BLaER1 treated with 17β-estradiol and CSF1 and Interleukin-3, amounts not matched to agents 10 nM and 100 nM (cell line): Measurements from ENCODE around the gene COPE.
"Not testable (repeated sequence)": the region's sequence is repeated elsewhere in the genome, so short reads cannot be mapped to it uniquely, and the experiment has no call there.

Experiments
- H3K27ac ChIP-seq, 11 experiments: shearing (Covaris generic); formaldehyde crosslinking; 2 replicates each; pipeline ENCODE4 v1.8.1; 2022
- H3K27me3 ChIP-seq, 11 experiments: shearing (Covaris generic); formaldehyde crosslinking; 2 replicates each; pipeline ENCODE4 v1.8.1; 2022
- H3K36me3 ChIP-seq, 11 experiments: shearing (Covaris generic); formaldehyde crosslinking; 2 replicates each; pipeline ENCODE4 v1.8.1; 2022
- H3K4me1 ChIP-seq, 10 experiments: shearing (Covaris generic); formaldehyde crosslinking; 2 replicates each; pipeline ENCODE4 v1.8.1; 2022
- H3K4me2 ChIP-seq, 11 experiments: shearing (Covaris generic); formaldehyde crosslinking; 2 replicates each; pipeline ENCODE4 v1.8.1; 2022
- H3K4me3 ChIP-seq, 10 experiments: shearing (Covaris generic); formaldehyde crosslinking; 2 replicates each; pipeline ENCODE4 v1.8.1; 2022
- H3K9ac ChIP-seq, 11 experiments: shearing (Covaris generic); formaldehyde crosslinking; 2 replicates each; pipeline ENCODE4 v1.8.1; 2022
- H3K9me3 ChIP-seq, 11 experiments: shearing (Covaris generic); formaldehyde crosslinking; replicated peaks in 1 of 11; 2 replicates each; pipeline ENCODE4 v1.8.1; 2022
- H4K20me1 ChIP-seq, 11 experiments: shearing (Covaris generic); formaldehyde crosslinking; 2 replicates each; pipeline ENCODE4 v1.8.1; 2022
- Cebpa-rat ChIP-seq, 11 experiments: shearing (Covaris generic); IDR thresholded peaks; 2 replicates each; pipeline ENCODE4 v1.8.1; 2022

The COPE gene

DNA sequence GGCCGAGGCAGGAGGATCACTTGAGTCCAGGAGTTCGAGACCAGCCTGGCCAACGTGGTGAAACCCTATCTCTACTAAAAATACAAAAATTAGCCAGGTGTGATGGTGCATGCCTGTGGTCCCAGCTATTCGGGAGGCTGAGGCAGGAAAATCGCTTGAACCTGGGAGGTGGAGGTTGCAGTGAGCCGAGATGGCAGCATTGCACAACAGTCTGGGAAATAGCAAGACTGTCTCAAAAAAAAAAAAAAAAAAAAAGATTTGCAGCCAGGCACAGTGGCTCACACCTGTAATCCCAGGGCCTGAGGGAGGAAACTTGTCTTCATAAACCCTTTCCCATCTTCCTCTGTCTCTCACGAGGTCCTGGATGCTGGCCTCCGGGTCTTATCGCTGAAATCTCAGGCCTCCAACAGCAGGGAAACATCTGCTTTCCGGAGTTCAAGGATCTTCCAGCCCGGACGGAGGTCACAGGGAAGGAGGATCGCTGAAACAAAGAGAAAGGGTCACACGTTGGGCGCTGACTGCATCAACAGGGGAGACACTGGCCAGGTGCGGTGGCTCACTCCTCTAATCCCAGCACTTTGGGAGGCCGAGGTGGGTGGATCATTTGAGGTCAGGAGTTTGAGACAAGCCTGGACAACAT, 33.3 kb upstream of the COPE start:
- H3K27ac ChIP-seq, H3K27me3 ChIP-seq, H3K9ac ChIP-seq, H3K4me2 ChIP-seq, H4K20me1 ChIP-seq, H3K9me3 ChIP-seq, H3K4me3 ChIP-seq: not testable (repeated sequence)
- Histone ChIP-seq H3K4me1 (peaks cover 0 to 15% (median 1%) of the 10 kb centered on the region in 10 experiments; a peak in 8 of 20 replicates), H3K36me3 (peaks cover 0 to 18% (median 0%) of the 10 kb centered on the region in 11 experiments; a peak in 4 of 22 replicates)
- TF ChIP-seq Cebpa-rat (IDR thresholded peaks at IDR 0.05) = 0 out of 22 replicates have a peak, but pooled peaks of 1 of the 11 experiments have one; percentile 30

GRCh38 chr19:18951721-18952281, 32.6 kb upstream of the COPE start:
- Histone ChIP-seq H3K36me3 (peaks cover 0 to 25% (median 0%) of the 10 kb centered on the region in 11 experiments; a peak in 6 of 22 replicates), H4K20me1 (no peaks in the 10 kb centered on the region), H3K4me1 (peaks cover 0 to 15% (median 0%) of the 10 kb centered on the region in 10 experiments; a peak in 6 of 20 replicates), H3K27ac (no peak overlapping the region), H3K27me3 (no peaks in the 10 kb centered on the region), H3K4me3 (no peak overlapping the region), H3K9me3 (no peaks in the 10 kb centered on the region), H3K4me2 (no peak overlapping the region), H3K9ac (no peak overlapping the region)
- TF ChIP-seq Cebpa-rat (IDR thresholded peaks at IDR 0.05) = no peak

- no peaks in the 10 kb centered on the region for H4K20me1 ChIP-seq
- H3K36me3 ChIP-seq = peaks cover 0 to 43% (median 0%) of the 10 kb centered on the region in 11 experiments; a peak in 7 of 22 replicates
- H3K27ac ChIP-seq = no peak overlapping the region
- no peak overlapping the region for H3K4me3 ChIP-seq
- no peak for TF ChIP-seq Cebpa-rat (IDR thresholded peaks at IDR 0.05)
- peak overlapping the region in 1 of 11 experiments; percentile 12; a peak in 1 of 22 replicates for H3K4me2 ChIP-seq
- H3K9ac ChIP-seq = no peak overlapping the region; a peak in 1 of 22 replicates
- H3K9me3 ChIP-seq = no peaks in the 10 kb centered on the region
- no peaks in the 10 kb centered on the region for H3K27me3 ChIP-seq
- peaks cover 0 to 15% (median 0%) of the 10 kb centered on the region in 10 experiments; a peak in 6 of 20 replicates for H3K4me1 ChIP-seq
Measured at GRCh38 chr19:18949858-18950257, 30.7 kb upstream of the COPE start.

DNA sequence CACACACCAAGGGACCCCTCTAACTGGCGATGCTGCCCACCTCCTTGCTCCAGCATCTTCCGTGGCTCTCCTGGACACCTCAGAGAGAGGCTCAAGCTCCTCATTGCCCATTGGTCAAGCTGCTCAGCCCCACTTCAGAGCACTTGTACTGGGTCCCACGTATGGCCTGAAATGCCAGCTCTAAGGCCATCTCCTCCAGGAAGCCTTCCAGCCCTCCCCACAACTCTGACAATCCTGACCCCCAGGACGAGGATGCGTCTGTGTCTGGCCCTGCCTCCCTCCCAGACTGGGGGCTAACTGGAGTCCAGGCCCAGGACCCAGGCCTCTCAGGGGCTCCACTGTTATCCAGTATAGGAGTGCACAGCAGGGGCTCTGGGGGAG, 29.8 kb upstream of the COPE start:
- peak overlapping the region in 2 of 11 experiments; percentile 12 to 14; a peak in 3 of 22 replicates for H3K4me2 ChIP-seq
- H3K9me3 ChIP-seq = no peaks in the 10 kb centered on the region
- no peak overlapping the region; a peak in 1 of 22 replicates for H3K9ac ChIP-seq

DNA sequence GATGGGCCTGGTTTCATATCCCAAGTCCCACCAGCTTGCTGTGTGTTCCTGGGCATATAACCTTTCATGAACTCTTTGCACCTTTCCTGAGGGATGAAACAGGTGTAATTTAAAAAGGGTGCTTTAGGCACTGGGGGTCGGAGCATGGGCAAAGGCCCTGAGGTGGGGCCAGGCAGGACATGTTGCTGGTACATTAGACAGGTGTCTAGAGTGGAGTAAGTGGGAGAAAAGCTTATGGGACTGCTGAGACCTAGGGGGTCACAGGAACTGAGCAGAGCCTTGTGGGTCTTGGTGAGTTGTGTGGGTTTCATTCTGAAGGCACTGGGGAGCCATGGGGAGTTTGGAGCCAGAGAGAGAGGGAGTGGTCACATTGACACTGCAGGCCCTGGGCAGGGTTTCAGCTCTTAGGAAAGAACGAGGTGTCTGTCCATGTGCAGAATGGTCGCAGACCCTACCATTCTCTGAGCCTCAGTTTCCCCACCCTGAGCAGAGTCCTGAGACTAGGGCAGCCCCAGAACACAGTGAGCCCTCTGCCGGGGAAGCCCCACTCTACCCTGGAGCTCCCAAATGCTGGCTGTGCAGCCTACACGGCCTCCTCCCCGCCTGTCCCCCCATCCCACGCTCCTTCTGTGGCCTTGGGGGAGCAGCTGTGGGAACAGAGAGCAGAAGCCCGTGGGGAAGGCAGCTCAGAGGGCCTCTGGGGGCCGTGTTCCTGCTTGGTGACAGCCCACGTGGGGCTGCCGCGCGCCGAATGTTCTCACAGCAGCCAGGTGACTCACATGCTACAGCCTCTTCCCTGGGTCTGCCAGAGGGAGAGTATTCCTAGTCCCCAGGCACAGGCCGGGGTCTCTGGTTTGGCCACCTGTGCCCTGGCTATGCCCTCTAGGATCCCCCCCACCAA, 29.1 kb upstream of the COPE start:
- Histone ChIP-seq H4K20me1 (no peaks in the 10 kb centered on the region; a peak in 1 of 22 replicates), H3K27me3 (no peaks in the 10 kb centered on the region), H3K36me3 (peaks cover 0 to 44% (median 0%) of the 10 kb centered on the region in 11 experiments; a peak in 7 of 22 replicates), H3K9ac (no peak overlapping the region), H3K4me3 (no peak overlapping the region), H3K4me1 (peaks cover 0 to 24% (median 2%) of the 10 kb centered on the region in 10 experiments; a peak in 7 of 20 replicates), H3K9me3 (no peaks in the 10 kb centered on the region), H3K4me2 (peak overlapping the region in 2 of 11 experiments; percentile 12 to 14; a peak in 2 of 22 replicates), H3K27ac (no peak overlapping the region)
- TF ChIP-seq Cebpa-rat (IDR thresholded peaks at IDR 0.05) = no peak

More for the DNA sequence above, 29.8 kb upstream of the COPE start:
- Histone ChIP-seq H4K20me1 (no peaks in the 10 kb centered on the region), H3K27me3 (no peaks in the 10 kb centered on the region), H3K4me3 (no peak overlapping the region), H3K36me3 (peaks cover 0 to 43% (median 0%) of the 10 kb centered on the region in 11 experiments; a peak in 7 of 22 replicates), H3K27ac (no peak overlapping the region), H3K4me1 (peaks cover 0 to 18% (median 1%) of the 10 kb centered on the region in 10 experiments; a peak in 7 of 20 replicates)
- no peak for TF ChIP-seq Cebpa-rat (IDR thresholded peaks at IDR 0.05)

DNA sequence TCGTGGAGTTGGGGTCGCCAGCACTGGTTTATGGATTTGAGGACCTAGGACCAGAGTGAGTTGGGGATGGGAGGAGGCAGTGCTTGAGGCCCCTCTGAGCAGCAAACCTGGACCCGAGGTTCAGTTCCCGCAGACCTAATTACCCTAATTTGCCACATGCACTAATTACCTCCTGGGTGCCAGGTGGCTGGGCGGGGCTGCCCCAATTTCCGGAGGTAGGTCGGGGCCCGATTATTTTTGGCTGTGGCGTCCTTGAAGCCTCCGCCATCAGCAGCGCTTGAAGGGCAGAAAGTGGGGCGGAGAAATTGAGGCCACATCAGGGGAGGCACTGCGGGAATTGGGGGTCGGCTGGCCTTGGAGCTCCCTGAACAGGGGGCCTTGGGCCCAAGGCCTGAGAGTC, 27.7 kb upstream of the COPE start:
- peaks cover 0 to 48% (median 0%) of the 10 kb centered on the region in 11 experiments; a peak in 7 of 22 replicates for H3K36me3 ChIP-seq
- no peak overlapping the region for H3K27ac ChIP-seq
- H4K20me1 ChIP-seq = no peaks in the 10 kb centered on the region; a peak in 1 of 22 replicates
- no peak for TF ChIP-seq Cebpa-rat (IDR thresholded peaks at IDR 0.05)
- H3K27me3 ChIP-seq = no peaks in the 10 kb centered on the region
- no peak overlapping the region for H3K4me2 ChIP-seq
- no peak overlapping the region for H3K4me3 ChIP-seq
- H3K9ac ChIP-seq = no peak overlapping the region
- no peaks in the 10 kb centered on the region for H3K9me3 ChIP-seq
- H3K4me1 ChIP-seq = peaks cover 0 to 36% (median 3%) of the 10 kb centered on the region in 10 experiments; a peak in 17 of 20 replicates

DNA sequence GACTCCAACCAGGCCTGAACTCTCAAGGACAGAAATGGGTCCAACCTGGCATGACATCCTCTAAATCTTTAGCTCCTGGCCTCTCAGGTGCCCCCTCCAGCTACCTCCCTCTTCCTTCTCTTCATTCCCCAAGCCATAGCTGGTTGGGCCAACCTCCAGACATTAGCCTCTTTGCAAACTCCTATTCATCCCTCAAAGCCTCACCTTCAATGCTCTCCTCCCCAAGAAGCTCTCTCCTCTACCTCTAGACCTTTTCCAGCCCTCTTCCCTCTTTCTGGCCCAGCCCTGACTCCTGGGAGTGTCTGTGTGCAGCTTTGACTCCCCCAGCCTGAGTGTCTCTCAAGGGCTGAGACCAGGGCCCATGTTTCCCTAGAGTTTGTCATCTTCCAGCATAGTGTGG, 27.1 kb upstream of the COPE start:
- H3K9ac ChIP-seq = no peak overlapping the region
- no peak overlapping the region for H3K4me2 ChIP-seq
- TF ChIP-seq Cebpa-rat (IDR thresholded peaks at IDR 0.05) = no peak

DNA sequence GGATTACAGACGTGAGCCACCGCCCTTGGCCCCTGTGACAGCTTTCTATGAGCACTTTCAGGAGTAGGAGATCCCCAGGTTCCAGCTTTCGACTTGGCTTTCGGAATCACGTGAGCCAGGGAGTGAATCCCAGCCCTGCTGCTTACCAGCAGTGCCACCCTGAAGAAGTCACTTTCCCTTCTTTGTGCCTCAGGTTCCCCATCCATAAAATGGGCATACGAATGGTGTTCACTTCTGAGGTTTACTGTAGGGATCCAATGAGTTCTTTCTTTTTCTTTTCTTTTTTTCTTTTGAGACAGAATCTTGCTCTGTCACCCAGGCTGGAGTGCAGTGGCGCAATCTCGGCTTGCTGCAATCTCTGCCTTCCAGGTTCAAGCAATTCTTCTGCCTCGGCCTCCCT, 26.1 kb upstream of the COPE start:
- Histone ChIP-seq H3K36me3 (peaks cover 0 to 48% (median 0%) of the 10 kb centered on the region in 11 experiments; a peak in 7 of 22 replicates), H3K27me3 (no peaks in the 10 kb centered on the region), H3K27ac (no peak overlapping the region), H3K4me1 (peaks cover 6 to 42% (median 9%) of the 10 kb centered on the region in 10 experiments), H3K4me3 (no peak overlapping the region), H3K4me2 (no peak overlapping the region), H3K9ac (no peak overlapping the region), H4K20me1 (no peaks in the 10 kb centered on the region; a peak in 1 of 22 replicates), H3K9me3 (no peaks in the 10 kb centered on the region)
- no peak for TF ChIP-seq Cebpa-rat (IDR thresholded peaks at IDR 0.05)

More for the DNA sequence above, 27.1 kb upstream of the COPE start:
- H3K36me3 ChIP-seq = peaks cover 0 to 48% (median 0%) of the 10 kb centered on the region in 11 experiments; a peak in 7 of 22 replicates
- no peak overlapping the region for H3K4me3 ChIP-seq
- H3K4me1 ChIP-seq = peaks cover 6 to 42% (median 9%) of the 10 kb centered on the region in 10 experiments
- no peaks in the 10 kb centered on the region for H3K27me3 ChIP-seq
- no peaks in the 10 kb centered on the region for H3K9me3 ChIP-seq
- H3K27ac ChIP-seq = no peak overlapping the region
- H4K20me1 ChIP-seq = no peaks in the 10 kb centered on the region; a peak in 1 of 22 replicates
